Osteocyte (in vitro differentiated cells): ENCODE measurements around the gene SEMA3D. TPM values are rescaled to one million over a fixed set of nuclear protein-coding genes. Genes with fewer than 3 reads are reported as not detected.

ENCODE experiments used
- DNase-seq: peaks from one replicate; pipeline ENCODE4 v3.0.0; 2021; ENCODE audit warnings: mixed read lengths; ENCODE audit not compliant: unreplicated experiment; ENCODE audit errors: extremely low spot score
- H3K27ac Mint-ChIP-seq: one replicate; pipeline ENCODE4 v1.8.0; 2021; ENCODE audit warnings: mild to moderate bottlenecking, mixed read lengths; ENCODE audit not compliant: unreplicated experiment
- H3K27me3 Mint-ChIP-seq: one replicate; pipeline ENCODE4 v1.8.0; 2021; ENCODE audit warnings: mixed read lengths; ENCODE audit not compliant: unreplicated experiment
- H3K36me3 Mint-ChIP-seq: one replicate; pipeline ENCODE4 v1.8.0; 2021; ENCODE audit warnings: mixed read lengths; ENCODE audit not compliant: unreplicated experiment
- H3K4me1 Mint-ChIP-seq: one replicate; pipeline ENCODE4 v1.8.0; 2021; ENCODE audit warnings: mixed read lengths; ENCODE audit not compliant: unreplicated experiment
- H3K4me3 Mint-ChIP-seq: one replicate; pipeline ENCODE4 v1.8.0; 2021; ENCODE audit warnings: mild to moderate bottlenecking, moderate library complexity, mixed read lengths; ENCODE audit not compliant: unreplicated experiment
- H3K9me3 Mint-ChIP-seq: one replicate; pipeline ENCODE4 v1.8.0; 2021; ENCODE audit warnings: mixed read lengths; ENCODE audit not compliant: unreplicated experiment
- total RNA-seq: library from RNA; stranded (reverse); gene quantifications from 2 replicates; pipeline ENCODE4 v1.2.1, GENCODE V29; 2021
- TF ChIP-seq, protein P1 (sequence below): fragments of 200-600 bp; sonication (generic); IDR thresholded peaks from 2 replicates; pipeline ENCODE4 v1.5.0; 2021; ENCODE audit warnings: antibody characterized with exemption, mild to moderate bottlenecking, moderate library complexity

Gene SEMA3D
- total RNA-seq, 1 donor from 2014 or later, result 18.6 TPM

GRCh38 chr7:85052056-85052737 lies 134.7 kb downstream of the SEMA3D start:
- no peak overlapping the region for H3K27ac Mint-ChIP-seq
- peaks cover 3% of the 10 kb centered on the region for H3K9me3 Mint-ChIP-seq
- no peaks in the 10 kb centered on the region for H3K36me3 Mint-ChIP-seq
- DNase-seq, result no peak
- H3K4me1 Mint-ChIP-seq, result peaks cover 23% of the 10 kb centered on the region
- no peaks in the 10 kb centered on the region for H3K27me3 Mint-ChIP-seq
- TF ChIP-seq, protein P1, sequence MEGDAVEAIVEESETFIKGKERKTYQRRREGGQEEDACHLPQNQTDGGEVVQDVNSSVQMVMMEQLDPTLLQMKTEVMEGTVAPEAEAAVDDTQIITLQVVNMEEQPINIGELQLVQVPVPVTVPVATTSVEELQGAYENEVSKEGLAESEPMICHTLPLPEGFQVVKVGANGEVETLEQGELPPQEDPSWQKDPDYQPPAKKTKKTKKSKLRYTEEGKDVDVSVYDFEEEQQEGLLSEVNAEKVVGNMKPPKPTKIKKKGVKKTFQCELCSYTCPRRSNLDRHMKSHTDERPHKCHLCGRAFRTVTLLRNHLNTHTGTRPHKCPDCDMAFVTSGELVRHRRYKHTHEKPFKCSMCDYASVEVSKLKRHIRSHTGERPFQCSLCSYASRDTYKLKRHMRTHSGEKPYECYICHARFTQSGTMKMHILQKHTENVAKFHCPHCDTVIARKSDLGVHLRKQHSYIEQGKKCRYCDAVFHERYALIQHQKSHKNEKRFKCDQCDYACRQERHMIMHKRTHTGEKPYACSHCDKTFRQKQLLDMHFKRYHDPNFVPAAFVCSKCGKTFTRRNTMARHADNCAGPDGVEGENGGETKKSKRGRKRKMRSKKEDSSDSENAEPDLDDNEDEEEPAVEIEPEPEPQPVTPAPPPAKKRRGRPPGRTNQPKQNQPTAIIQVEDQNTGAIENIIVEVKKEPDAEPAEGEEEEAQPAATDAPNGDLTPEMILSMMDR, result no peak
- no peak overlapping the region for H3K4me3 Mint-ChIP-seq

DNA sequence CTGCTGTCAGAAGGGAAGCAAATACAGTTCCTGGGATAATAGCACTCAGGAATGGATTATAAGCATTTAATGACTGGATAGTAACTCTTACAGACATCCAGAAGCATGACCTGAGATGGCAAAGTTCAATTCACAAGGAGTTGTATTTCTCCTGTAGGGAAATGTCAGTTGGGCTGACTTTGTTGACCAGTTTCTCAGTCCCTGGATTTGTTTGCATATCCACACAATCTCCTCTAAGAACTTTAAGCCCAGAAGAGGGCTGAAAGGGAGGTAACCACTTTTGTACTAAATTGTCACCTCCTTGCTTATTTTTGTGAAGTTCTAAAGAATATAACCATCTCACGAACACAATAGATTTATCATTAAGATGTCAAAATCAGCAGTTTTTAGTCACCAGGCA lies 140.3 kb downstream of the SEMA3D start:
- peaks cover 5% of the 10 kb centered on the region for H3K4me1 Mint-ChIP-seq
- H3K27ac Mint-ChIP-seq, result no peak overlapping the region
- TF ChIP-seq, protein P1, result no peak
- no peaks in the 10 kb centered on the region for H3K36me3 Mint-ChIP-seq
- H3K9me3 Mint-ChIP-seq, result no peaks in the 10 kb centered on the region
- H3K4me3 Mint-ChIP-seq, result no peak overlapping the region
- H3K27me3 Mint-ChIP-seq, result no peaks in the 10 kb centered on the region
- no peak for DNase-seq

GRCh38 chr7:85041605-85042216 lies 145.1 kb downstream of the SEMA3D start:
- Mint-ChIP-seq H3K4me3 (no peak overlapping the region), H3K27ac (no peak overlapping the region), H3K4me1 (peaks cover 4% of the 10 kb centered on the region), H3K9me3 (no peaks in the 10 kb centered on the region), H3K36me3 (no peaks in the 10 kb centered on the region), H3K27me3 (no peaks in the 10 kb centered on the region)
- peak; percentile 85 for DNase-seq
- TF ChIP-seq, protein P1, result peak; percentile 94

DNA sequence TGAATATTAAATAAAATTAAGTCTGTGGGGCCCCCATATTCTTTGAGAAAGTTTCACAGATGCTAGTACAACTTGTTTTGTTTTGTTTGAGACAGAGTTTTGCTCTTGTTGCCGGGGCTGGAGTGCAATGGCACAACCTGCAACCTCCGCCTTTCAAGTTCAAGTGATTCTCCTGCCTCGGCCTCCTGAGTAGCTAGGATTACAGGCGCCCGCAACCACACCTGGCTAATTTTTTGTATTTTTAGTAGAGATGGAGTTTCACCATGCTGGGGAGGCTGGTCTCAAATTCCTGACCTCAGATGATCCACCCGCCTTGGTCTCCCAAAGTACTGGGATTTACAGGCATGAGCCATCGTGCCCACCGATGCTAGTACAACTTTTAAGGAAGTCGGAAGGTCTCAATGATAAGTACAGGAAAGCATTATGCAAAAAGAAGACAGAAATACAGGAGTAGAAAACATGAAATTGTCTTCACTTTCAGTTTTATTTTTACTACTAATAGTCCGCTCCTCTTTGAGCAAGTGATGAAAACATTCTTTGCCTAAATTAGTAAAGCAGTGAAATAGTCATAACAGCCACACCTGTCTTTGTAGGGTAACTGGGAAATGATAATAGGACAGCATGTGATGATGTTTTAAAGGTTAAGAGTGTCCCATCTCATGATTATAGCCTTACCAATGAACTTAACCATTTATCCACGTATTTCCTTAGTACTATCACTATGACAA lies 147.5 kb downstream of the SEMA3D start:
- TF ChIP-seq, protein P1, result no peak
- peaks cover 4% of the 10 kb centered on the region for H3K4me1 Mint-ChIP-seq
- H3K27ac Mint-ChIP-seq, result no peak overlapping the region
- no peak for DNase-seq
- H3K27me3 Mint-ChIP-seq, result no peaks in the 10 kb centered on the region
- no peaks in the 10 kb centered on the region for H3K9me3 Mint-ChIP-seq
- no peaks in the 10 kb centered on the region for H3K36me3 Mint-ChIP-seq
- no peak overlapping the region for H3K4me3 Mint-ChIP-seq

DNA sequence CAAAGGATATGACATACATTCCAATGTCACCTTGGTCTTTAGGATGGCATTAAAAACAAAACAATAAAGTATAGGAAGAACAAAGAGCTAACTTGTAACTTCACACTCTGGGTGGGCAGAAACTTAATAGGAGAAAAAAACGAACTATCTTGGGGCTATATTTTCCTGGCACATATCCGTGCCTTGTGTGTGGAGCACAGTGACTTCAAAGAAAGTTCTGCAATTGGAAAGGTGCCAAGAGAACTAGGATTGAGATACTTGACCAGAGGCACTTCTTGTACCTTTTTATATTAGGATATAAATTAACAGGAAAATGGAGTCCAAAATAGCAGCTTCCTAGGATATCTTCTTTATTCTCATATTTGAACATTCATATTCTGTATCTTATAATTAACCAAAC lies 148.4 kb downstream of the SEMA3D start:
- DNase-seq, result no peak
- no peak overlapping the region for H3K27ac Mint-ChIP-seq
- peaks cover 4% of the 10 kb centered on the region for H3K4me1 Mint-ChIP-seq
- H3K4me3 Mint-ChIP-seq, result no peak overlapping the region
- TF ChIP-seq, protein P1, result no peak
- H3K27me3 Mint-ChIP-seq, result no peaks in the 10 kb centered on the region
- H3K9me3 Mint-ChIP-seq, result no peaks in the 10 kb centered on the region
- H3K36me3 Mint-ChIP-seq, result no peaks in the 10 kb centered on the region
